Mesothelial cell of epicardium (in vitro differentiated cells): ENCODE results near the gene MNS1. TPM values are rescaled to one million over a fixed set of nuclear protein-coding genes. Genes with fewer than 3 reads are reported as not detected.

Experiments
- DNase-seq, 2 experiments: peaks; one replicate each; pipeline ENCODE4 v3.0.0; 2021; ENCODE audit warnings: low spot score in 2 of 2; ENCODE audit not compliant: unreplicated experiment in 2 of 2
- H3K27ac Mint-ChIP-seq: 2 replicates; pipeline ENCODE4 v1.8.0; 2021; ENCODE audit warnings: mixed read lengths
- H3K27me3 Mint-ChIP-seq: 2 replicates; pipeline ENCODE4 v1.8.0; 2021; ENCODE audit warnings: low read depth, mixed read lengths
- H3K36me3 Mint-ChIP-seq: 2 replicates; pipeline ENCODE4 v1.8.0; 2021; ENCODE audit warnings: mixed read lengths
- H3K4me1 Mint-ChIP-seq: 2 replicates; pipeline ENCODE4 v1.8.0; 2021; ENCODE audit warnings: mixed read lengths
- H3K4me3 Mint-ChIP-seq: 2 replicates; pipeline ENCODE4 v1.8.0; 2021; ENCODE audit warnings: mild to moderate bottlenecking, moderate library complexity, mixed read lengths
- H3K9me3 Mint-ChIP-seq: 2 replicates; pipeline ENCODE4 v1.8.0; 2021; ENCODE audit warnings: mixed read lengths
- total RNA-seq: library from RNA; stranded (reverse); gene quantifications from 3 replicates; pipeline ENCODE4 v1.2.1, GENCODE V29; 2021
- TF ChIP-seq, protein P1 (sequence below): fragments of 200-600 bp; sonication (generic); IDR thresholded peaks from one replicate; pipeline ENCODE4 v1.5.0; 2021; ENCODE audit warnings: antibody characterized with exemption; ENCODE audit not compliant: unreplicated experiment

The MNS1 gene, protein sequence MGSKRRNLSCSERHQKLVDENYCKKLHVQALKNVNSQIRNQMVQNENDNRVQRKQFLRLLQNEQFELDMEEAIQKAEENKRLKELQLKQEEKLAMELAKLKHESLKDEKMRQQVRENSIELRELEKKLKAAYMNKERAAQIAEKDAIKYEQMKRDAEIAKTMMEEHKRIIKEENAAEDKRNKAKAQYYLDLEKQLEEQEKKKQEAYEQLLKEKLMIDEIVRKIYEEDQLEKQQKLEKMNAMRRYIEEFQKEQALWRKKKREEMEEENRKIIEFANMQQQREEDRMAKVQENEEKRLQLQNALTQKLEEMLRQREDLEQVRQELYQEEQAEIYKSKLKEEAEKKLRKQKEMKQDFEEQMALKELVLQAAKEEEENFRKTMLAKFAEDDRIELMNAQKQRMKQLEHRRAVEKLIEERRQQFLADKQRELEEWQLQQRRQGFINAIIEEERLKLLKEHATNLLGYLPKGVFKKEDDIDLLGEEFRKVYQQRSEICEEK
- 2.5 to 3.4 TPM (median 2.7 TPM) in 3 replicates for total RNA-seq

- H3K36me3 Mint-ChIP-seq, result no peaks in the 10 kb centered on the region
- TF ChIP-seq, protein P1, sequence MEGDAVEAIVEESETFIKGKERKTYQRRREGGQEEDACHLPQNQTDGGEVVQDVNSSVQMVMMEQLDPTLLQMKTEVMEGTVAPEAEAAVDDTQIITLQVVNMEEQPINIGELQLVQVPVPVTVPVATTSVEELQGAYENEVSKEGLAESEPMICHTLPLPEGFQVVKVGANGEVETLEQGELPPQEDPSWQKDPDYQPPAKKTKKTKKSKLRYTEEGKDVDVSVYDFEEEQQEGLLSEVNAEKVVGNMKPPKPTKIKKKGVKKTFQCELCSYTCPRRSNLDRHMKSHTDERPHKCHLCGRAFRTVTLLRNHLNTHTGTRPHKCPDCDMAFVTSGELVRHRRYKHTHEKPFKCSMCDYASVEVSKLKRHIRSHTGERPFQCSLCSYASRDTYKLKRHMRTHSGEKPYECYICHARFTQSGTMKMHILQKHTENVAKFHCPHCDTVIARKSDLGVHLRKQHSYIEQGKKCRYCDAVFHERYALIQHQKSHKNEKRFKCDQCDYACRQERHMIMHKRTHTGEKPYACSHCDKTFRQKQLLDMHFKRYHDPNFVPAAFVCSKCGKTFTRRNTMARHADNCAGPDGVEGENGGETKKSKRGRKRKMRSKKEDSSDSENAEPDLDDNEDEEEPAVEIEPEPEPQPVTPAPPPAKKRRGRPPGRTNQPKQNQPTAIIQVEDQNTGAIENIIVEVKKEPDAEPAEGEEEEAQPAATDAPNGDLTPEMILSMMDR, result no peak
- peaks cover 15% of the 10 kb centered on the region for H3K4me1 Mint-ChIP-seq
- DNase-seq, result peak; percentile 70 to 85
- H3K9me3 Mint-ChIP-seq, result no peaks in the 10 kb centered on the region
- H3K27ac Mint-ChIP-seq, result peak within 1 kb of the TSS; percentile 95
- H3K27me3 Mint-ChIP-seq, result peaks cover 23% of the 10 kb centered on the region
- peak within 1 kb of the TSS; percentile 99 for H3K4me3 Mint-ChIP-seq
These were observed at the start of gene MNS1 for GRCh38 chr15:56464893-56465520. Gene MNS1 (minus strand): TSS chr15:56465137. CDS start chr15:56464972, 165 bp downstream.

DNA sequence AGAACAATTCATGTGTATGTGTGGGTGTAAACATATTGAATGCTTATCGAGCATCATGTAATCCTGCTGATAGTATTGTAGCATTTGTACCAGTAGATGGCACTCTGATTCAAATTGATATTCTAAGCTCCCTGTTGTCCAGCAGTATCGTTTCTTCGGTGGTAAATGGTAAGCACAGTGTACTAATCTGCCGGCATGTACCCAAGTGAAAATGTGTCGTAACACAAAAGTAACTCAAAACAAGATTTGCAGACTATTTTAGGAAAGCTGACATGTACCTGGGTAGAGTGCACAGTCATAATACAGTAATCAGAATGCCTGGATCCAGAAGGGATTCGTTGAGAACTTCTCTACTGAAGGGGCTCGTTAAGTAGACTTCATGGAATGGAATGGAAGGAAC lies 31.7 kb upstream of the MNS1 start:
- H3K27ac Mint-ChIP-seq, result no peak overlapping the region

DNA sequence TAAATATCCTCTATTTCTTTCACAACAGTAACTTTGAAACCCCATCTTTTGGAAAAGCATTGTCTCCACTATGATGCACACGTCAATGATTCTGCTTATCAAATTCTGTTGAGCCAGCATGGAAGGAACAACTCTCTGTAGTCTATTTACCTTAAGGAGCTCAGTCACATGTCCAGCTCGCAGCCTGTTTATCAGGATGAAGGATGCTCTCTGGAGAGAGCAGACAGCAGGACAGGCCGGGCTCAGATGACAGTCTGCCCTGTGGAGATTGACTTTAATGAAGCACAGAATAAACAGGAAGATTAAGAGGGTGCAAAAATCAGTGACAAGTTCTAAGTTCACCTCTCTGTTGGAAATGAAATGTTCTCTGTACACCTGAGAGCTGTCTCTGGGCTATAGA lies 30.6 kb upstream of the MNS1 start:
- Mint-ChIP-seq H3K4me1 (no peaks in the 10 kb centered on the region), H3K27ac (no peak overlapping the region), H3K36me3 (no peaks in the 10 kb centered on the region), H3K27me3 (peaks cover 20% of the 10 kb centered on the region), H3K9me3 (no peaks in the 10 kb centered on the region), H3K4me3 (no peak overlapping the region)
- TF ChIP-seq, protein P1, result no peak
- no peak for DNase-seq

More for the DNA sequence above, 31.7 kb upstream of the MNS1 start:
- TF ChIP-seq, protein P1, result peak; percentile 39
- H3K4me3 Mint-ChIP-seq, result no peak overlapping the region
- H3K9me3 Mint-ChIP-seq, result peaks cover 9% of the 10 kb centered on the region
- no peak for DNase-seq
- H3K36me3 Mint-ChIP-seq, result peaks cover 1% of the 10 kb centered on the region
- no peaks in the 10 kb centered on the region for H3K4me1 Mint-ChIP-seq
- peaks cover 21% of the 10 kb centered on the region for H3K27me3 Mint-ChIP-seq

DNA sequence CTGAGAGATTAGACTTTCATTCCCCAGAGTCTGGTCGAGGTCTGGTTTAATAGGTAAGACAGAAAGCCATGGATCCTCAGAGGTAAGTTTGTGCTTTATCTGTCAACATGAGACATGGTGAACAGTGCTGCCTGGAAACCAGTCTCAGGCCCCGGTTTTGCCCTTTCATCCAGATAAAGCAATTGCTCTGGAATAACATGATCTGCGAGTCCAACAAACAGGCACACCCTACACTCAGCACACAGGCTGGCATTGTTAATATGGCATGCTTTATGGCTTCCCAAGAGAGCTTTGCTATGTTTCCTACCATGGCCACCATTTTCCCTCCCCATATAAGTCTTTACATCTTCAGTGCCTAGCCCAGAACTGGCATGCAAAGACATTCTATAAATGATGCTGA lies 30.1 kb upstream of the MNS1 start:
- TF ChIP-seq, protein P1, result no peak
- H3K4me1 Mint-ChIP-seq, result no peaks in the 10 kb centered on the region
- no peaks in the 10 kb centered on the region for H3K36me3 Mint-ChIP-seq
- no peak overlapping the region for H3K4me3 Mint-ChIP-seq
- DNase-seq, result no peak
- no peak overlapping the region for H3K27ac Mint-ChIP-seq
- peaks cover 20% of the 10 kb centered on the region for H3K27me3 Mint-ChIP-seq
- no peaks in the 10 kb centered on the region for H3K9me3 Mint-ChIP-seq

GRCh38 chr15:56492791-56493555 lies 28.0 kb upstream of the MNS1 start:
- no peak overlapping the region for H3K27ac Mint-ChIP-seq
- H3K4me1 Mint-ChIP-seq, result no peaks in the 10 kb centered on the region
- TF ChIP-seq, protein P1, result no peak
- no peaks in the 10 kb centered on the region for H3K36me3 Mint-ChIP-seq
- DNase-seq, result no peak
- H3K4me3 Mint-ChIP-seq, result no peak overlapping the region
- H3K9me3 Mint-ChIP-seq, result no peaks in the 10 kb centered on the region
- peaks cover 19% of the 10 kb centered on the region for H3K27me3 Mint-ChIP-seq
